Activated CD4-positive, alpha-beta memory T cell treated with anti-CD3 and anti-CD28 coated beads, Interleukin-2, amount 10 ng/mL, durations not matched to agents 7 days and 5 days (primary cell): Measurements from ENCODE around the gene JAM2. TPM values are rescaled to one million over a fixed set of nuclear protein-coding genes. Genes with fewer than 3 reads are reported as not detected.

ENCODE experiments used
- CTCF ChIA-PET: fragments of 350-600 bp; sonication (Branson Sonifier 250); formaldehyde crosslinking; loops from one replicate; lab custom pipeline; 2021; ENCODE audit warnings: antibody characterized with exemption, inconsistent platforms; lab: Charles Lee
- POLR2A ChIA-PET: fragments of 350-600 bp; sonication (Branson Sonifier 250); formaldehyde crosslinking; loops from one replicate; lab custom pipeline; 2021; ENCODE audit warnings: antibody characterized with exemption; lab: Charles Lee
- DNase-seq: peaks from one replicate; pipeline ENCODE4 v3.0.0-alpha.2; 2020
- H3K27ac Mint-ChIP-seq: one replicate; pipeline ENCODE4 v1.8.0; 2021; ENCODE audit warnings: mild to moderate bottlenecking, mixed read lengths
- H3K27me3 Mint-ChIP-seq: one replicate; pipeline ENCODE4 v1.8.0; 2021; ENCODE audit warnings: mixed read lengths
- H3K36me3 Mint-ChIP-seq: one replicate; pipeline ENCODE4 v1.8.0; 2021; ENCODE audit warnings: low read depth, mixed read lengths
- H3K4me1 Mint-ChIP-seq: one replicate; pipeline ENCODE4 v1.8.0; 2021; ENCODE audit warnings: mixed read lengths
- H3K4me3 Mint-ChIP-seq: one replicate; pipeline ENCODE4 v1.8.0; 2021; ENCODE audit warnings: mild to moderate bottlenecking, mixed read lengths
- H3K9me3 Mint-ChIP-seq: one replicate; pipeline ENCODE4 v1.8.0; 2021; ENCODE audit warnings: mixed read lengths
- total RNA-seq, 2 experiments: library from RNA; stranded (reverse); gene quantifications; one replicate each; pipeline ENCODE4 v1.2.3, GENCODE V29; 2021

JAM2 gene
- total RNA-seq, 2 experiments from 2014 or later: 0.30 to 0.33 TPM

DNA sequence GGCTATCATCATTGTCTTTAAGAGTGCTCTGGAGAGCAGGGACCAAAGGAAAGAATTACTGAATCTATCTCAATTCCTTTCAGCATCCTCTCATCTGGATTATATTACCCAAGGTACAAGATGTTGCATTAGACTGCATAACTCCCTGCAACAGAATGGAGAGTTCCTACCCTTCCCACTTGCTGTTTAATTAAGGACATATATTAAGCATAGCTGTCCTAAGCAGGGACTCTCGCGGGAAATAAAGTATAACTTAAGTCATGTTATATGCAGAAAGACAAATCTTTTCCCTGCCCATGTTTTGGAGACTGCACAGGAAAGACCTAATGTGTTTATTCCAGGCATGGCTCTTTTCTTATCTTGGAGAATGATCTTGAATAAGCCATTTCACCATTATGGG, 6.8 kb upstream of the JAM2 start:
- POLR2A ChIA-PET: no interaction called here
- H3K9me3 Mint-ChIP-seq: peaks cover 3% of the 10 kb centered on the region
- CTCF ChIA-PET: no interaction called here

DNA sequence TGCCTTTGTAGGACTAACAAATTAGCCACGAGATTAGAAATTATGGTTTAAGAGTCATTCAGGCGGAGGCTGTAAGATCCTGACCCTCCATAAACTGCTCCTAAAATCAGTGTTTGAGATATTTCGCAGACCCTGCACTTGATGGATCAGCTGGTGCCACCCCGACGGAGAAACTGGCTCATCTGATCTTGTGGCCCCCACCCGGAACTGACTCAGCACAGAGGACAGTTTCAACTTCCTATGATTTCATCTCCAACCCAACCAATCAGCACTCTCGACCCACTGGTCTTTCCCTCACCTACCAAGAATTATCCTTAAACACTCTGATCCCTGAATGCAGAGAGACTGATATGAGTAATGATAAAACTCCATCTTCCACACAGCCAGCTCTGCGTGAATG, 3.7 kb upstream of the JAM2 start:
- DNase-seq: no peak

More for the DNA sequence above, 6.8 kb upstream of the JAM2 start:
- Mint-ChIP-seq H3K27me3 (peaks cover 6% of the 10 kb centered on the region), H3K27ac (no peak overlapping the region), H3K4me3 (no peak overlapping the region), H3K36me3 (peaks cover 4% of the 10 kb centered on the region), H3K4me1 (peaks cover 12% of the 10 kb centered on the region)
- DNase-seq: no peak

DNA sequence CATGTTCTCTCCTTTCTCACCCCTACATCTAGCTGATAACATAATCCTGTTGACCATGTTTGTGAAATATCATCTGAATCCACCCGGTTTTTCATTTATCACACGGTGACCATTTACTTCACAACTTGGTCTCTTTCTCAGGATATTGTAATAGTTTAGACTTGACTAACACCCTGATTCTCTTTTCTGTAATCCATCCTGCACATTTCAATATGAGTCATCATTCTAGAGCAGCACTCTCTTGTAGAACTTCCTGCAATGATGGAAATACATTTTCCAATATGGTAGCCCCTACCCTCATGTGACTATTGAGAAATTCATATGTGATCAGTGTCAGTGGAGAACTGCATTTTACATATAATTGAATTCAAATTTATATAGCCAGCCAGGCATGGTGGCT, 2.3 kb upstream of the JAM2 start:
- peaks cover 4% of the 10 kb centered on the region for H3K36me3 Mint-ChIP-seq
- H3K27me3 Mint-ChIP-seq: peaks cover 37% of the 10 kb centered on the region
- no peak overlapping the region for H3K4me3 Mint-ChIP-seq
- no peak for DNase-seq
- POLR2A ChIA-PET: no interaction called here
- CTCF ChIA-PET: no interaction called here
- H3K27ac Mint-ChIP-seq: no peak overlapping the region
- peaks cover 3% of the 10 kb centered on the region for H3K9me3 Mint-ChIP-seq
- peaks cover 33% of the 10 kb centered on the region for H3K4me1 Mint-ChIP-seq

More for the DNA sequence above, 3.7 kb upstream of the JAM2 start:
- Mint-ChIP-seq H3K4me3 (no peak overlapping the region), H3K27me3 (peaks cover 25% of the 10 kb centered on the region), H3K4me1 (peaks cover 28% of the 10 kb centered on the region), H3K9me3 (peaks cover 3% of the 10 kb centered on the region), H3K36me3 (peaks cover 4% of the 10 kb centered on the region), H3K27ac (no peak overlapping the region)
- CTCF ChIA-PET: no interaction called here
- POLR2A ChIA-PET: interaction anchor here (0.6 kb wide), 1 partner anchor 95 kb away, joined by 5 read pairs; no protein-coding TSS in a partner anchor

DNA sequence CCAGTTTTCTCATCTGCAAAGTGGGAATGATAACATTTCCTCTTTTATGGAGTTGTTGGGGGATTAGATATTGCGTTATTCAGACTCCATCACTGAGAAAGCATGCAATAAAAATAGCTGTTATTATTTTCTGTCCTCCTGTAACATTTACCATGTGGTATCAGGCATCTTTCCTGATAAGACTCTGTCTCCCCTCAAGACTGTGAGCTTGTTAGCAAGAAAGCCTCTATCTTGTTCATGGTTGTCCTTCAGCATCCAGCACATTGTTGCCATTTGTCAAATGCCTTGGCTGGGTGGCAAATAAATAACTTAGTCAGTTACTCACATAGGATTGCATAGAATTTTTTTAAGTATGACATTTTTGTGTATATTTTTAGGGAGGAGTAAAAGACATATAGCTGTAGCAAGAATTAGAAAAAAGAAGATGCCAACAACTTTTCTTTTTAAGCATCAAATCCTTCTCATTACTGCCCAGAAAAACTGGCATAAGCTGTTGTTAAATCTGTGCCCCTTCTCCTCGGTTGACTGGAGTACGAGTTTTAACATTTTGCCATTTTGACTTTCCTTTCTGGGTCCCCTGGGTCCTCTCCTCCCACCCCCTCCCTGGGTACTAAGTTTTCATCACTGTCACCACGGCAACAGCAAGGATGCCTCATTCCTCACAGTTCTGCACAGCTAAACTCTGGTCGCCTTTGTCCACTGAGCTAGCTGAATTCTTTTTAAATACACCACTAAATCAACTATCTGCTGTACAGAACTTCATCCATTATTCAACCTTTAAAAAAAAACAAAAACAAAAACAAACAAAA, 1.0 kb upstream of the JAM2 start:
- no peak for DNase-seq
- Mint-ChIP-seq H3K9me3 (peaks cover 3% of the 10 kb centered on the region), H3K4me3 (peak overlapping the region; percentile 72), H3K4me1 (peaks cover 33% of the 10 kb centered on the region), H3K27me3 (peaks cover 47% of the 10 kb centered on the region), H3K27ac (no peak overlapping the region), H3K36me3 (peaks cover 4% of the 10 kb centered on the region)
- POLR2A ChIA-PET: interaction anchor here (0.7 to 1.0 kb wide), 2 partner anchors 96 to 137 kb away, joined by 3 to 4 read pairs; partner anchors contain the start of gene ATP5PF
- CTCF ChIA-PET: interaction anchor here (2.5 kb wide), 1 partner anchor 30 kb away, joined by 18 read pairs; the partner anchor contains the start of gene MRPL39

DNA sequence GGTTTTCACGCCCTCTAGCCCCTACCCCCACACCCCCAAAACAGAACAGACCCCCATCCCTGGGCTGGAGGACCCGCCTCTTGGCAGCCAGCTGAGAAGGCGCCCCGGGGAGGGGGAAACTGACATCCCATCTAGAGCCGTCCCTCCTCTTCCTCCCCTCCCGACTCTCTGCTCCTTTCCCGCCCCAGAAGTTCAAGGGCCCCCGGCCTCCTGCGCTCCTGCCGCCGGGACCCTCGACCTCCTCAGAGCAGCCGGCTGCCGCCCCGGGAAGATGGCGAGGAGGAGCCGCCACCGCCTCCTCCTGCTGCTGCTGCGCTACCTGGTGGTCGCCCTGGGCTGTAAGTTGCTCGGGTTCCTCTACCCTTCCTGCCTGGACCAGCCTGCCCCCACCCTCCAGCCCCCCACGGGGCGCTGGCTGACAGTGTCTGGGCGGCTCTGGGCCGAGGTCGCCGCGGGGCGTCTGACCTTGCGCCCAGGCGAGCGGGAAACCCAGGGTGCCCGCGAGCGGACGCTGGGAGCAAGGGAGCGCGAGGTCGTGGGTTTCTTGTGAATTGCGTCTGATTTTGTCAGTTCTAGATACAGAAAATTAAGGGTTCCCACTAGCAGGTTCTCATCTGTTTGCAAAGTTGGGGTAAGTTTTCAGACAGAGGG, 618 bp downstream of the JAM2 start:
- Mint-ChIP-seq H3K27ac (no peak overlapping the region), H3K27me3 (peaks cover 47% of the 10 kb centered on the region)
- POLR2A ChIA-PET: interaction anchor here (1.0 kb wide), 1 partner anchor 95 kb away, joined by 3 read pairs; the partner anchor contains the start of gene ATP5PF

DNA sequence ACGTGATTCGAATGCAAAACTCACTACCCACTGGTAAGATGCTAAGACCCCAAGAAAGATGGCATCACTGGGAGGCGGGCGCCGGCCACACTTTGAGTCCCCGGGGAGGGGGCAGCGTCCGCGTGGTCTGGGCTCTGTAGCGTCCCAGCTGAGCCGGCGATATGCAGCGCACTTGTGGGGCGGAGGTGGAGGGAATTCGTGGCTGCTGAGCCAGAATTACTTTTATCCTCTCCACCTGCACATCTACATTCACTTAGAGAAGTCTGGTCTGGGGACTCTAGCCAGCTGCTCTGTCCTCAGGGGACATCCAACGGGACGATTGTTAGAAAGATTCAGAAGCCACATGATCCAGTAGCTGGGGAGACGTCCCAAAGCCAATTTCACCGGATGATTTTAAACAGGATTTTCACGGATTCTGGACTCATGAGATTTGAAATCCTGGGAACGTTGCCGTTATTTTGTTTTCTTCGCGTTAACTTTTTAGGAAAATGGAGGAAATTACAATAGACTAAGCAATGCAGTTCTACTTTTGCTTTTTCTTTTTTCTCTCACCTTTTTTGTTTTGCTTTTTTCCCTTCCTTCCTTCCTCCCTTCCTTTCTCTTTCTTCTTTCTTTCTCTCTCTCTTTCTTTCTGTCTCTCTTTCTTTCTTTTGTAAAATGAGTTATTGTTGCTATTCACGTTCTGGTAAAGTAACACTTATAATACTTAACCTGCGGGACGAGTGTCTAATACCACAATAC, 1.3 kb downstream of the JAM2 start:
- Mint-ChIP-seq H3K36me3 (no peaks in the 10 kb centered on the region), H3K9me3 (peaks cover 2% of the 10 kb centered on the region), H3K27me3 (peaks cover 46% of the 10 kb centered on the region), H3K4me3 (peak overlapping the region; percentile 72), H3K4me1 (peaks cover 27% of the 10 kb centered on the region), H3K27ac (no peak overlapping the region)
- CTCF ChIA-PET: no interaction called here
- no peak for DNase-seq
- POLR2A ChIA-PET: no interaction called here

More for the DNA sequence above, 618 bp downstream of the JAM2 start:
- H3K36me3 Mint-ChIP-seq: peaks cover 3% of the 10 kb centered on the region
- H3K9me3 Mint-ChIP-seq: peaks cover 3% of the 10 kb centered on the region
- DNase-seq: peak; percentile 34
- peak overlapping the region; percentile 72 for H3K4me3 Mint-ChIP-seq
- CTCF ChIA-PET: interaction anchor here (0.8 to 2.5 kb wide), 2 partner anchors 14 to 32 kb away, joined by 3 to 18 read pairs; partner anchors contain the start of gene MRPL39
- peaks cover 32% of the 10 kb centered on the region for H3K4me1 Mint-ChIP-seq

DNA sequence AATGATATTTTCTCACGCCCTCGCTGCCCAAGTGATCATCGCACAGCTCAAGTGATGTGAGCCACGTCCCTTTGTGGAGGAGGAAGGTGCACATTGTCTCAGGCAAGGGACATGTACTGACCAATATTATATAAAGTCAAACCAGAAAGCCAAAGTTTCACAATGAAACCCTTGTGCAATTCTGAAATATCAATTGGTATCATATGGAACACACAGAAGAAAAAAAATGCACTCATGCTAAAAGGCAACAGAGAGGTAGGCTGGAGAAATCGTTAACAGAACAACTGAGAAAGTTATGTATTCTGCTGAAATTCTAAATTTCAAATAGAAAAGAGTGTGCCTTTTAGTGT, 1.9 kb downstream of the JAM2 start:
- H3K4me3 Mint-ChIP-seq: peak overlapping the region; percentile 72
- H3K27ac Mint-ChIP-seq: no peak overlapping the region
- ChIA-PET POLR2A (no interaction called here), CTCF (no interaction called here)
- H3K36me3 Mint-ChIP-seq: no peaks in the 10 kb centered on the region
- H3K9me3 Mint-ChIP-seq: no peaks in the 10 kb centered on the region
- peaks cover 25% of the 10 kb centered on the region for H3K4me1 Mint-ChIP-seq
- no peak for DNase-seq
- peaks cover 45% of the 10 kb centered on the region for H3K27me3 Mint-ChIP-seq

DNA sequence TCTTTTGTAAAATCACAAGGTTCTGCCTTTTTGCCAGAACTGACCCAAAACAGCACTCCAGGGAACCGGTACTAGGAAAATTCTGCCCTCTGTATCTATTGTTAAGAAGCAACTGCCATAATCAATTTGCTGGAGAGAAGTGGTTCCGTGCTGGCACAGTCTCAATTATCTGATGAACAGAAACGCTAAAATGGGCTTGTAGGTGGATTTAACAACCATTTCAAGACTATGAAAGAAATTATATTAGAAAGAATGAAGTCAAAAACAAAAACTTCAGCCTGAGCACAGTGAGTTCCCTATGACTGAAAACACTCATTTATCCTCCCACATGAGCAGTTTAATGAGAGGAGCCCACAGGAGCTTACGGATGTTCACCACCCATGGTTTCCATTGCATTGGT, 4.4 kb downstream of the JAM2 start:
- ChIA-PET POLR2A (no interaction called here), CTCF (no interaction called here)
- no peaks in the 10 kb centered on the region for H3K36me3 Mint-ChIP-seq
- H3K9me3 Mint-ChIP-seq: no peaks in the 10 kb centered on the region
- DNase-seq: no peak
- H3K4me1 Mint-ChIP-seq: peaks cover 15% of the 10 kb centered on the region
- H3K27me3 Mint-ChIP-seq: peaks cover 37% of the 10 kb centered on the region
- no peak overlapping the region for H3K27ac Mint-ChIP-seq
- no peak overlapping the region for H3K4me3 Mint-ChIP-seq

DNA sequence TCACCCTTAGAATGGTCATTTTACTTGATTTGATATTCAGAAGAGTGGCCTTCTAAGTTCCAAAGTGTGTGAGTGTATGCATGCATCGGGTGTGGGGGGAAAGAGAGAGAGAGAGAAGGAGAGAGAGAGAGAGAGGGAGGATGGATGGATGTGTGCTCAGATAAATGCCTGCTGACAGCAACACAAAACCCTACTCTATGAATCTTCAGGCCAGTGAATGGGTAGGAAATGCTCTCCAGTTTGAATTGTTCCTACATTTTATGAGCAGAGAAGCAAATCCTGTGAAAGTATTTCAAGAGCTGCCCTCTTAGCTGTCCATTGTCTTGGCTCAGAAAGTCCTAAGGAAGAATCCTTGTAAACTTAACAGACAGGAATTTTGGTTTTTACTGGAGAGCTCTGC, 7.4 kb downstream of the JAM2 start:
- ChIA-PET POLR2A (no interaction called here), CTCF (no interaction called here)
- no peaks in the 10 kb centered on the region for H3K9me3 Mint-ChIP-seq
- H3K27ac Mint-ChIP-seq: no peak overlapping the region
- peaks cover 16% of the 10 kb centered on the region for H3K27me3 Mint-ChIP-seq
- H3K36me3 Mint-ChIP-seq: no peaks in the 10 kb centered on the region
- H3K4me3 Mint-ChIP-seq: no peak overlapping the region
- no peak for DNase-seq
- H3K4me1 Mint-ChIP-seq: no peaks in the 10 kb centered on the region

DNA sequence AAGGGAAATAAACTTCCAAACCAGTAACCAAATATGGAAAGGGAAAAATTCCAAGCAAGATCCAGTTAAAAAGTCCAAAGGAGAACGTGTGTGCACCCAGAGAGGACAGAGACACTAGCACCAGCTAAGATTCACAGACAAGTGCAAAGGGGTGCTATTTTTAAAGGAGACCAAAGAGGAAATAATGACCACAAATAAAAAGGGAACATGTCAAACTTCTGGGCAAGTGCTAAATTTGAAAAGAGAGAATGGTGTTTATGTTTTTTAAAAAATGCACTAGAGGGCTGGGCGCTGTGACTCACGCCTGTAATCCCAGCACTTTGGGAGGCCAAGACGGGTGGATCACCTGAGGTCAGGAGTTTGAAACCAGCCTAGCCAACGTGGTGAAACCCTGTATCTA, 8.6 kb downstream of the JAM2 start:
- H3K27ac Mint-ChIP-seq: no peak overlapping the region
- no peaks in the 10 kb centered on the region for H3K4me1 Mint-ChIP-seq
- no peaks in the 10 kb centered on the region for H3K9me3 Mint-ChIP-seq
- no peak for DNase-seq
- CTCF ChIA-PET: interaction anchor here (0.6 kb wide), 1 partner anchor 147 kb away, joined by 3 read pairs; no protein-coding TSS in a partner anchor
- POLR2A ChIA-PET: no interaction called here
- H3K36me3 Mint-ChIP-seq: no peaks in the 10 kb centered on the region
- H3K4me3 Mint-ChIP-seq: no peak overlapping the region
- peaks cover 9% of the 10 kb centered on the region for H3K27me3 Mint-ChIP-seq

DNA sequence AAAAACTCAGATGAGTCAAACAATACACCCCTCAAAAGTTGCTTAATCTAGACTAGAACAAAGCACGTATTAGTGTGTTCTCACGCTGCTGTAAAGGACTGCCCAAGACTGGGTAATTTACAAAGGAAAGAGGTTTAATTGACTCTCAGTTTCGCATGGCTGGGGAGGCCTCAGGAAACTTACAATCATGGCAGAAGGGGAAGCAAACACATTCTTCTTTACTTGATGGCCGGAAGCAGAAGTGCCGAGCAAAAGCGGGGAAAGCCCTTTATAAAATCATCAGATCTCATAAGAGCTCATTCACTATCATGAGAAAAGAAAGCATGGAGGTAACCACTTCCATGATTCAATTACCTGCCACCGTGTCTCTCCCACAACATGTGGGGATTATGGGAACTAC, 10.1 kb downstream of the JAM2 start:
- H3K27ac Mint-ChIP-seq: no peak overlapping the region
- no peaks in the 10 kb centered on the region for H3K36me3 Mint-ChIP-seq
- POLR2A ChIA-PET: no interaction called here
- CTCF ChIA-PET: no interaction called here
- no peak overlapping the region for H3K4me3 Mint-ChIP-seq
- no peaks in the 10 kb centered on the region for H3K4me1 Mint-ChIP-seq
- no peak for DNase-seq
- peaks cover 9% of the 10 kb centered on the region for H3K27me3 Mint-ChIP-seq
- H3K9me3 Mint-ChIP-seq: no peaks in the 10 kb centered on the region

DNA sequence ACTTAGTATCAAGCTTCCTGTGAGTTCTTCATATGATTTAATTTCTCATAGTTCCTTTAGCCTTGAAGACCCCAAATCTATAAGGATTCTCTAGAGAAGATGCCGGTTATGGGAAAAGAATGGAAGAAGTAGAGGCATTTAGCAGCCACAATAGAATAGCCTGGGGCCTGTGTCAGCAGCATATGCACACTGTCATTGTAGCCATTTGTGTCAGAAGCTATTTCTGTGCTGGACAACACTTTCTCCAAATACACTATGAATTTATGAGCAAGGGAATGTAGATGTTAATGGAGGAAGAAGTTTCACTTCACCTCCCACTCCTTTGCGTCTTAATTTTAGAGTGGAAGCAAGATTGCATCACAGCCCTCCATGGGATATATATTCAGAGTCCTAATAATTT, 17.4 kb downstream of the JAM2 start:
- Mint-ChIP-seq H3K36me3 (no peaks in the 10 kb centered on the region), H3K4me1 (no peaks in the 10 kb centered on the region), H3K9me3 (peaks cover 3% of the 10 kb centered on the region), H3K27me3 (peaks cover 8% of the 10 kb centered on the region), H3K4me3 (no peak overlapping the region), H3K27ac (no peak overlapping the region)
- DNase-seq: no peak
- CTCF ChIA-PET: no interaction called here
- POLR2A ChIA-PET: no interaction called here

DNA sequence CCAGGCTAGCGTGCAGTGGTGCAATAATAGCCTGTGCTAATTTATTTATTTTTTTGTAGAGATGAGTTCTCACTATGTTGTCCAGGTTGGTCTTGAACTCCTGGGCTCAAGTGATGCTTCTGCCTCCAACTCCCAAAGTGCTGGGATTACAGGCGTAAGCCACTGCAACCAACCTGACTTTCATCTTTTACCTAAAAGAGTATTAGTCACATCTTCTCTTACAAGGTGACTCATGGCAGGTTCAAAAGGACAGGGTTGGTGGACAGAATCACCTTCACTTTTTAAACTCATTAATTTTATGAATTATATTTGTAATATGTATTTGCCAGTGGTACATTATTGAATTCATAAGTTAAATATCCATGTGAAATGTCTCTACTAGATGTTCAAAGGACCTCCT, 18.1 kb downstream of the JAM2 start:
- no peak for DNase-seq
- ChIA-PET POLR2A (no interaction called here), CTCF (no interaction called here)
- Mint-ChIP-seq H3K4me3 (no peak overlapping the region), H3K9me3 (peaks cover 3% of the 10 kb centered on the region), H3K27me3 (peaks cover 8% of the 10 kb centered on the region), H3K27ac (no peak overlapping the region), H3K4me1 (no peaks in the 10 kb centered on the region), H3K36me3 (no peaks in the 10 kb centered on the region)
